ENCODE data around the gene LRRC53. TPM values are rescaled to one million over a fixed set of nuclear protein-coding genes. Genes with fewer than 3 reads are reported as not detected.

Gene LRRC53
- total and polyA plus RNA-seq, 2 donors (not counting 1 experiment from before 2014, with no cell fraction given) = not detected

DNA sequence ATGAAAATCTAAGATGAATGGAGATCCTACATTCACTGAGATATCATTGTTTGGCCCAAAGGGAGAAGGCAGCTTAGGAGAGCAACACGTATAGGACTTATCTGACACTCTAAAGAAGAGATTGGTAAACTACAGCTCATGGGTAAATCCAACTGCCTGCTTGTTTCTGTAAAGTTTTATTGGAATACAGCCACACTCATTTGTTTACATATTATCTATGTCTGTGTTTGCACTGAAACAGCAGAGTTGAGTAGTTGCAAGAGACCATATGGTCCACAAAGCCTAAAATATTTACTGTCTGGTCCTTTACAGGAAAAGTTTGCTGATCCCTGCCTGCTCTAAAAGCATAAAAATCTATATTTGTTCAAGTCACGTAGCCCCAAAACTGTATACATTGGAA, 14.3 kb upstream of the LRRC53 start:
- Histone ChIP-seq H3K4me1 (ENCODE audit: control insufficient read depth in 2 of 2, insufficient read depth in 2 of 2, low read length in 2 of 2) (no peaks in the 10 kb centered on the region), H3K9ac (ENCODE audit: low read length) (no peak overlapping the region), H3K9me3 (ENCODE audit: control extremely low read depth in 1 of 3, control insufficient read depth in 2 of 3, insufficient read depth in 1 of 3, low read length in 2 of 3) (no peaks in the 10 kb centered on the region), H4K20me1 (ENCODE audit: control insufficient read depth, insufficient read depth, low read length, poor library complexity, severe bottlenecking) (no peaks in the 10 kb centered on the region), H3K27me3 (replicated peaks in 1 of 4; ENCODE audit: control extremely low read depth in 1 of 4, control insufficient read depth in 3 of 4, insufficient read depth in 4 of 4, low read length in 3 of 4) (no peaks in the 10 kb centered on the region), H3K79me2 (ENCODE audit: control insufficient read depth, insufficient read depth, low read length) (no peaks in the 10 kb centered on the region), H2AFZ (ENCODE audit: insufficient read depth, low read depth, low read length, poor library complexity, severe bottlenecking) (no peak overlapping the region), H3K4me3 (ENCODE audit: control extremely low read depth in 1 of 5, extremely low read depth in 1 of 5, insufficient read depth in 1 of 5, low read depth in 2 of 5, low read length in 4 of 5) (no peak overlapping the region), H3K27ac (ENCODE audit: low read length in 2 of 2) (no peak overlapping the region), H3K4me2 (replicated peaks; ENCODE audit: low read depth, low read length, poor library complexity, severe bottlenecking) (no peak overlapping the region), H3K36me3 (replicated peaks in 1 of 2; ENCODE audit: control extremely low read depth in 1 of 2, control insufficient read depth in 1 of 2, extremely low read depth in 1 of 2, insufficient read depth in 2 of 2, low read length in 1 of 2) (no peaks in the 10 kb centered on the region)
- Mint-ChIP-seq H3K4me3 (no peak overlapping the region), H3K4me1 (no peaks in the 10 kb centered on the region), H3K27me3 (peaks cover 18% of the 10 kb centered on the region), H3K9me3 (ENCODE audit: insufficient read depth) (no peaks in the 10 kb centered on the region), H3K27ac (no peak overlapping the region)
- POLR2A ChIA-PET = no interaction called here
- ATAC-seq (ENCODE audit: low read depth) (no peak), DNase-seq (no peak)
- TF ChIP-seq, protein P1, sequence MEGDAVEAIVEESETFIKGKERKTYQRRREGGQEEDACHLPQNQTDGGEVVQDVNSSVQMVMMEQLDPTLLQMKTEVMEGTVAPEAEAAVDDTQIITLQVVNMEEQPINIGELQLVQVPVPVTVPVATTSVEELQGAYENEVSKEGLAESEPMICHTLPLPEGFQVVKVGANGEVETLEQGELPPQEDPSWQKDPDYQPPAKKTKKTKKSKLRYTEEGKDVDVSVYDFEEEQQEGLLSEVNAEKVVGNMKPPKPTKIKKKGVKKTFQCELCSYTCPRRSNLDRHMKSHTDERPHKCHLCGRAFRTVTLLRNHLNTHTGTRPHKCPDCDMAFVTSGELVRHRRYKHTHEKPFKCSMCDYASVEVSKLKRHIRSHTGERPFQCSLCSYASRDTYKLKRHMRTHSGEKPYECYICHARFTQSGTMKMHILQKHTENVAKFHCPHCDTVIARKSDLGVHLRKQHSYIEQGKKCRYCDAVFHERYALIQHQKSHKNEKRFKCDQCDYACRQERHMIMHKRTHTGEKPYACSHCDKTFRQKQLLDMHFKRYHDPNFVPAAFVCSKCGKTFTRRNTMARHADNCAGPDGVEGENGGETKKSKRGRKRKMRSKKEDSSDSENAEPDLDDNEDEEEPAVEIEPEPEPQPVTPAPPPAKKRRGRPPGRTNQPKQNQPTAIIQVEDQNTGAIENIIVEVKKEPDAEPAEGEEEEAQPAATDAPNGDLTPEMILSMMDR (IDR thresholded peaks at IDR 0.05) = no peak
- TF ChIP-seq EZH2 (IDR thresholded peaks at IDR 0.05; ENCODE audit: borderline replicate concordance, insufficient read depth, low read depth, low read length, poor library complexity, severe bottlenecking) = no peak
- CTCF ChIA-PET = no interaction called here
- intact Hi-C loops (cut with micrococcal nuclease) = no loop called here
- no CpG with 5 or more reads among the region's 2 CpGs for WGBS (ENCODE audit: insufficient coverage)

DNA sequence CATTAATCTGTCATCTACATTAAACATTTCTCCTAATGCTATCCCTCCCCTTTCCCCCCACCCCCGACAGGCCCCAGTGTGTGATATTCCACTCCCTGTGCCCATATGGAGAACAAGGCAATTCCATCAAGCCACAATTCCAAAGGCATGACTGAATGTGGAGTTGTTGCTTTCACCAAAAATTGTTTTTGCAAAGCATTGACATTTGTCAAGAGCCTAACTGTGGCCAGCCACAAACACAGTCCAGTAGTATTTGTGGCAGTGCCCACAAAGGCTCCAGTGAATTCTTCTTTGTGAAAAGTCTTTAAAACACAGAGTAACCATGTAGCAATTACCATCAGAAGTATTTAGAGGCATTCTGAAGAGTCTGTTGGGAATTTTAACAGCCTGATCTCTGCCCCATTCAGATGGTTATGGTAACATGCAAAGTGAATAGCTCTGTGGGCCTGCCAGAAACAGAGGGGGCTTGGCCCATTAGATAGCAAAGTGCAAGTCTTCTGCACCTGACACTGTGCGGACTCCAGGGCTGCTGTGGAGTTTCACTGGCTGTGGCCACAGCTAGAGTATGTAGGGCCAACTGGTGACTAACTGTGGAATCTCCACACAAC, 11.6 kb upstream of the LRRC53 start:
- ATAC-seq (ENCODE audit: low read depth) = no peak
- no peaks in the 10 kb centered on the region for H3K9me3 Mint-ChIP-seq (ENCODE audit: insufficient read depth)
- Histone ChIP-seq H3K79me2 (ENCODE audit: control insufficient read depth, insufficient read depth, low read length) (no peaks in the 10 kb centered on the region), H3K4me3 (ENCODE audit: control extremely low read depth in 1 of 5, extremely low read depth in 1 of 5, insufficient read depth in 1 of 5, low read depth in 2 of 5, low read length in 4 of 5) (no peak overlapping the region), H4K20me1 (ENCODE audit: control insufficient read depth, insufficient read depth, low read length, poor library complexity, severe bottlenecking) (no peaks in the 10 kb centered on the region), H3K27ac (ENCODE audit: low read length in 2 of 2) (no peak overlapping the region), H3K9ac (ENCODE audit: low read length) (no peak overlapping the region), H3K27me3 (replicated peaks in 1 of 4; ENCODE audit: control extremely low read depth in 1 of 4, control insufficient read depth in 3 of 4, insufficient read depth in 4 of 4, low read length in 3 of 4) (no peaks in the 10 kb centered on the region), H3K36me3 (replicated peaks in 1 of 2; ENCODE audit: control extremely low read depth in 1 of 2, control insufficient read depth in 1 of 2, extremely low read depth in 1 of 2, insufficient read depth in 2 of 2, low read length in 1 of 2) (no peaks in the 10 kb centered on the region), H3K9me3 (ENCODE audit: control extremely low read depth in 1 of 3, control insufficient read depth in 2 of 3, insufficient read depth in 1 of 3, low read length in 2 of 3) (no peaks in the 10 kb centered on the region), H3K4me1 (ENCODE audit: control insufficient read depth in 2 of 2, insufficient read depth in 2 of 2, low read length in 2 of 2) (no peaks in the 10 kb centered on the region), H2AFZ (ENCODE audit: insufficient read depth, low read depth, low read length, poor library complexity, severe bottlenecking) (no peak overlapping the region), H3K4me2 (replicated peaks; ENCODE audit: low read depth, low read length, poor library complexity, severe bottlenecking) (no peak overlapping the region)
- H3K27me3 Mint-ChIP-seq = peaks cover 21% of the 10 kb centered on the region
- H3K4me1 Mint-ChIP-seq = no peaks in the 10 kb centered on the region
- H3K4me3 Mint-ChIP-seq = no peak overlapping the region
- WGBS (ENCODE audit: insufficient coverage) = 90% methylated on average over 2 of the region's 2 CpGs
- TF ChIP-seq, protein P1 (IDR thresholded peaks at IDR 0.05) = no peak
- no peak for TF ChIP-seq EZH2 (IDR thresholded peaks at IDR 0.05; ENCODE audit: borderline replicate concordance, insufficient read depth, low read depth, low read length, poor library complexity, severe bottlenecking)
- POLR2A ChIA-PET = no interaction called here
- intact Hi-C loops (cut with micrococcal nuclease) = no loop called here
- DNase-seq = no peak
- CTCF ChIA-PET = no interaction called here
- no peak overlapping the region for H3K27ac Mint-ChIP-seq
